OCI-LY3 (cell line): ENCODE data around the gene NKTR.

ENCODE experiments used
- EZH2phosphoT487 ChIP-seq: fragments of 200-600 bp; shearing (Covaris generic); IDR thresholded peaks from 2 replicates; pipeline ENCODE4 v1.6.1; 2018; ENCODE audit warnings: antibody characterized with exemption, mixed run types, low read depth
- TF ChIP-seq, protein P1 (sequence below): fragments of 200-600, 300-600 bp; sonication (generic); IDR thresholded peaks from 2 replicates; pipeline ENCODE4 v1.5.1; 2014; ENCODE audit warnings: antibody characterized with exemption, low read length, low read depth

- TF ChIP-seq, protein P1, sequence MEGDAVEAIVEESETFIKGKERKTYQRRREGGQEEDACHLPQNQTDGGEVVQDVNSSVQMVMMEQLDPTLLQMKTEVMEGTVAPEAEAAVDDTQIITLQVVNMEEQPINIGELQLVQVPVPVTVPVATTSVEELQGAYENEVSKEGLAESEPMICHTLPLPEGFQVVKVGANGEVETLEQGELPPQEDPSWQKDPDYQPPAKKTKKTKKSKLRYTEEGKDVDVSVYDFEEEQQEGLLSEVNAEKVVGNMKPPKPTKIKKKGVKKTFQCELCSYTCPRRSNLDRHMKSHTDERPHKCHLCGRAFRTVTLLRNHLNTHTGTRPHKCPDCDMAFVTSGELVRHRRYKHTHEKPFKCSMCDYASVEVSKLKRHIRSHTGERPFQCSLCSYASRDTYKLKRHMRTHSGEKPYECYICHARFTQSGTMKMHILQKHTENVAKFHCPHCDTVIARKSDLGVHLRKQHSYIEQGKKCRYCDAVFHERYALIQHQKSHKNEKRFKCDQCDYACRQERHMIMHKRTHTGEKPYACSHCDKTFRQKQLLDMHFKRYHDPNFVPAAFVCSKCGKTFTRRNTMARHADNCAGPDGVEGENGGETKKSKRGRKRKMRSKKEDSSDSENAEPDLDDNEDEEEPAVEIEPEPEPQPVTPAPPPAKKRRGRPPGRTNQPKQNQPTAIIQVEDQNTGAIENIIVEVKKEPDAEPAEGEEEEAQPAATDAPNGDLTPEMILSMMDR: no peak
- no peak for TF ChIP-seq EZH2phosphoT487
These were observed 31.1 kb downstream of the NKTR start for GRCh38 chr3:42631620-42632019.
